Ramos (cell line): Measurements from ENCODE around the gene NGFR.

Experiments
- in situ Hi-C: fragments of 300-500 bp; cut with MboI; formaldehyde crosslinking; loops from one replicate; pipeline ENCODE4 v1.14.3; 2022; ENCODE audit warnings: low sequenced_read_pairs; ENCODE audit not compliant: unreplicated experiment

The NGFR gene

GRCh38 chr17:49468811-49469385, 26.2 kb upstream of the NGFR start:
- in situ Hi-C loops: no loop called here

- in situ Hi-C loops: loop anchor here (5.0 kb wide), 1 partner anchor 52 kb away; no protein-coding TSS in a partner anchor
These were observed 25.0 kb upstream of the NGFR start for GRCh38 chr17:49469831-49470810.

- in situ Hi-C loops: loop anchor here (5.0 kb wide), 1 partner anchor 51 kb away; no protein-coding TSS in a partner anchor
These were observed 23.9 kb upstream of the NGFR start for GRCh38 chr17:49471089-49471683.

GRCh38 chr17:49471769-49472168, 23.3 kb upstream of the NGFR start:
- in situ Hi-C loops: loop anchor here (5.0 kb wide), 1 partner anchor 51 kb away; no protein-coding TSS in a partner anchor

DNA sequence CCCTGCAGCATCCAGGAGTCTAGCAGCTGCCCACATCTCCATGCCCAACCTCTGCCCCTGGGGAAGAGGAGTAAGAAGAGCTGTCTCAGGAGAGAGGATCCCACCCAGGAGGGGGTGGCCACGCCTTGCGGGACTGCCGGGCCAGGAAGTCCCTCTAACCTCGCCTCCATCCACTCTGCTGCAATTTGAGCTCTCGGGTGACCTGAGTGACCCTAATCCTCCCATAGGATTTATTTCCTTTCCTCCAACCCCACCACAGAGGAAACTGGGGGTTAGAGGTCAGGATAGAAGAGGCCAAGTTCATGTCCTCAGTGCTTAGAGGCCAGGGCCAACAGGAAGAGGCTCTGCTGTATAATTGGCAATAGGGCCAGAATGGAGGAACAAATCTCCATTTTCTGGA, 22.6 kb upstream of the NGFR start:
- in situ Hi-C loops: loop anchor here (5.0 kb wide), 1 partner anchor 50 kb away; no protein-coding TSS in a partner anchor

GRCh38 chr17:49473900-49474751, 21.0 kb upstream of the NGFR start:
- in situ Hi-C loops: loop anchor here (5.0 kb wide), 1 partner anchor 48 kb away; no protein-coding TSS in a partner anchor

GRCh38 chr17:49477709-49478108, 17.4 kb upstream of the NGFR start:
- in situ Hi-C loops: no loop called here

- in situ Hi-C loops: no loop called here
These were observed 14.1 kb upstream of the NGFR start for GRCh38 chr17:49480836-49481615.

DNA sequence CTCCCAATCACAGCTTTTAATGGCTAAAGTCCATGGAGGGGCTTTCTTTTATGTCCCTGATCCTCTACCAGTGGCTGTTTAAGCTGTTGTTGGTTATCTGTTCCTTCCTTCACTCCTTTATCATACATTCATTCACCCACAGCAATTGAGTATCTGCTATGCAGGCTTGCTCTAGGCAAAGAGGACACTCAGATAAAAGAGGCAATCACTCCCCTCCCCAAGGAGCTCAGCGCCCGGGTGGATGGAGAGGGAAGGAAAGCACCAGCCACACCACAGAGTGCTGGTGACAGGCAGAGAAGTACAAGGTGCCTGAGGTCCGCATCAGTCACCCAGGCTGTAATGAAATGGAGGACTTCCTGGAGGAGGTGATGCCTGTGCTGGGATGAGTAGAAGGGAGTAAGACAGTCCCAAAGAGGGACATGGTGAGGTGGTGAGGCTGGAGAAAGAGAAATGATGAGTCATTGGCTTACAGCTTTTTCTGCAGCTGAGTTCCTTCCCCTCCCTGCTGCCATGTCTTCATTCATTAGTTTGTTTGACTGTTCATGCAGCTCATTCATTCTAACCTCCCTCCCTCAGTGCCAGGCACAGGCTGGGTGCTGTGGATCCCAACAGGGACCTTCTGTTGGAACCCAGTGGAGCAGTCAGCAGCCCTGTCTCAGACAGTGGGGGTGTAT, 12.8 kb upstream of the NGFR start:
- in situ Hi-C loops: no loop called here

- in situ Hi-C loops: no loop called here
These were observed 11.2 kb upstream of the NGFR start for GRCh38 chr17:49483599-49484509.

GRCh38 chr17:49484588-49484987, 10.5 kb upstream of the NGFR start:
- in situ Hi-C loops: no loop called here

DNA sequence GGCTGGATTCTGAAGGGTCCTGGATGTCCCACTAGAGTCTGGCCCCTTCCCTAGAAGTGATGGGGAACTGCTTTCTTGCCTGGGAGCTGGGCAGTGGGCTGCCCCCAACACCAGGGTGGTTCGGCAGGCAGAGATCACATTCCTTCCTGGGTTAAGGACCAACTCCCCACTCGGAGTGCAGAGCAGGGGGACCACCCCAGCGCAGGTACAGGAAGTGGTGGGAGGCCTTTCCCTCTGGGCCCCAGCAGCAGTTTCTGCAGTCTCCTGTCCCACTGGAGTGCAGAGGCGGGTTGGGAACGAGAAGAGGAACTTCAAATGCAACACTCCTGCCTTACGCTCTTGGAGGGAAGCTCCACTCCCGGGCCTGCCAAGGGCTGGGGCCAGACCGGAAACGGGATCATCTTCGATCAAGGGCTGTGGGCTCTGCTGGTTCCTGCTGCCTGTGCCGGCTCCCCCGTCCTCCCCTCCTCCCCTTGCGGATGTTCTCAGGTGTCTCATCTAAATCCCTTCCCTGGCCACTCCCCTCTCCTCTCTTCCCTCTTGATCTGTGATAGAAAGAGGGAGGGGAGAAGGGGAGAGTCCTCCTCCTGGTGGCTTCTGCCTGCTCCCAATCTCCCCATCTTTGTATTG, 9.0 kb upstream of the NGFR start:
- in situ Hi-C loops: no loop called here

DNA sequence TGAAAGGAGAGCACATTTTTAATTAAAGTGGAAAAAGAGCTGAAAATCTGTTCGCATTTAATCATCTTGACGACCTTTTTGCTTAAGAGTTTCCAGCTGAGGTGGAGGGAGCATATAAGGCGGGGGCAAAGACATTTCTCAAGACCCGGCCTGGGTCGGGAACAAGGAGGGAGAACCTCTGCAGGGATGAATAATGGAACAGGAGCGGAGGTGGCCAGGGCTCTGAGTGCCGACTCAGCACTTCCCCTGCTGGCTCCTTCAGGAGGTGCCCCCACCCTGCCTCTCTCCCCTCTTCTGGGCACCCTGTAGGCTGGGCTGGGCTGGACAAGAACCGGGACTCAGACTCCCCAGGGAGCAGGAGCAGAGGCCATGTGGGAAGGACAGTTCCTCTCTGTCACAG, 7.9 kb upstream of the NGFR start:
- in situ Hi-C loops: no loop called here

GRCh38 chr17:49488612-49489011, 6.5 kb upstream of the NGFR start:
- in situ Hi-C loops: no loop called here

DNA sequence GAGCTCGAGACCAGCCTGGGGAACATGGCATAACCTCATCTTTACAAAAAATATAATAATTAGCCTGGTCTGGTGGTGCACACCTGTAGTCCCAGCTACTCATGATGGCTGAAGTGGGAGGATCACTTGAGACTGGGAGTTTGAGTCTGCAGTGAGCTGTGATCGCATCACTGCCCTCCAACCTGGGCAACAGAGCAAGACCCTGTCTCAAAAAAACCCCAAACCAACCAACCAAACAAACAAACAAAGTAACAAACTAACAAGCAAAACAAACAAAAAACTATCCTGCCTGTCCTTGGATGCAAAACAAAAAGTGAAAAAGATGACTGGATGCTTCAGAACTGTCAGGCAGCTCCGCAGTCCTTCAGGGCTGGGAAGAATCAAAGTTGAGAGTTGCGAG, 5.7 kb upstream of the NGFR start:
- in situ Hi-C loops: no loop called here

GRCh38 chr17:49490276-49490675, 4.8 kb upstream of the NGFR start:
- in situ Hi-C loops: no loop called here

GRCh38 chr17:49491192-49491769, 3.8 kb upstream of the NGFR start:
- in situ Hi-C loops: no loop called here
